ENCODE results near the gene SFXN1. TPM values are rescaled to one million over a fixed set of nuclear protein-coding genes. Genes with fewer than 3 reads are reported as not detected.

SFXN1 gene
- total and polyA plus RNA-seq, 12 donors, result 10.1 to 142 (median 57.6) TPM

GRCh38 chr5:175547842-175548241 is 69.5 kb downstream of the SFXN1 start:
- H3K4me3 ChIP-seq, result no peak overlapping the region
- H3K27me3 ChIP-seq, result peaks cover 6% of the 10 kb centered on the region
- H3K36me3 ChIP-seq (replicated peaks in 1 of 2), result no peaks in the 10 kb centered on the region
- DNase-seq, result no peak
- TF ChIP-seq POLR2A (IDR thresholded peaks at IDR 0.05) (no peak), CTCF (IDR thresholded peaks at IDR 0.05) (no peak)
- intact Hi-C loops (cut with DNase I), result no loop called here
- H3K4me1 ChIP-seq (replicated peaks in 1 of 2), result no peaks in the 10 kb centered on the region
- no peak overlapping the region for H3K27ac ChIP-seq
- H3K9me3 ChIP-seq (replicated peaks in 1 of 3), result no peaks in the 10 kb centered on the region

- Histone ChIP-seq H3K27me3 (peaks cover 6% of the 10 kb centered on the region), H3K27ac (no peak overlapping the region), H3K9me3 (replicated peaks in 1 of 3) (no peaks in the 10 kb centered on the region), H3K36me3 (replicated peaks in 1 of 2) (no peaks in the 10 kb centered on the region), H3K4me3 (no peak overlapping the region), H3K4me1 (replicated peaks in 1 of 2) (no peaks in the 10 kb centered on the region)
- TF ChIP-seq CTCF (IDR thresholded peaks at IDR 0.05) (no peak), POLR2A (IDR thresholded peaks at IDR 0.05) (no peak)
- WGBS, 4 donors, result 60 to 72% (median 66%) methylated on average over 9 to 15 of the region's 15 CpGs
- no peak for DNase-seq
- intact Hi-C loops (cut with DNase I), result no loop called here
These were observed 70.4 kb downstream of the SFXN1 start for GRCh38 chr5:175548626-175549311.

- peaks cover 6% of the 10 kb centered on the region for H3K27me3 ChIP-seq
- H3K9me3 ChIP-seq (replicated peaks in 1 of 3), result no peaks in the 10 kb centered on the region
- 60 to 77% (median 66%) methylated on average over 4 of the region's 4 CpGs for WGBS, 4 donors
- H3K27ac ChIP-seq, result no peak overlapping the region
- intact Hi-C loops (cut with DNase I), result no loop called here
- TF ChIP-seq CTCF (IDR thresholded peaks at IDR 0.05) (no peak), POLR2A (IDR thresholded peaks at IDR 0.05) (no peak)
- no peak overlapping the region for H3K4me3 ChIP-seq
- H3K36me3 ChIP-seq (replicated peaks in 1 of 2), result no peaks in the 10 kb centered on the region
- DNase-seq, result no peak
- no peaks in the 10 kb centered on the region for H3K4me1 ChIP-seq (replicated peaks in 1 of 2)
These were observed 71.9 kb downstream of the SFXN1 start for GRCh38 chr5:175550055-175550805.

- Histone ChIP-seq H3K36me3 (replicated peaks in 1 of 2) (no peaks in the 10 kb centered on the region), H3K9me3 (replicated peaks in 1 of 3) (no peaks in the 10 kb centered on the region), H3K4me1 (replicated peaks in 1 of 2) (no peaks in the 10 kb centered on the region), H3K4me3 (no peak overlapping the region), H3K27ac (peak overlapping the region in 1 of 5 donors; percentile 6), H3K27me3 (peaks cover 6% of the 10 kb centered on the region)
- intact Hi-C loops (cut with DNase I), result no loop called here
- TF ChIP-seq CTCF (IDR thresholded peaks at IDR 0.05) (no peak), POLR2A (IDR thresholded peaks at IDR 0.05) (no peak)
- WGBS, 4 donors, result 39 to 75% (median 63%) methylated on average over 4 of the region's 4 CpGs
- DNase-seq, result no peak
These were observed 72.9 kb downstream of the SFXN1 start for GRCh38 chr5:175551266-175551665.

Data from adrenal gland (tissue), 12 donors.